Naive thymus-derived CD8-positive, alpha-beta T cell (primary cell): Measurements from ENCODE around the gene ANXA2. TPM values are rescaled to one million over a fixed set of nuclear protein-coding genes. Genes with fewer than 3 reads are reported as not detected.
A peak's percentile ranks its signal among the peaks of the same experiment; 100 is the strongest.
"Not testable (repeated sequence)": the region's sequence is repeated elsewhere in the genome, so short reads cannot be mapped to it uniquely, and the experiment has no call there.

Source experiments
- ATAC-seq, 2 donors: fragments of 150-1000 bp; cut with Tn5 transposase in 1 of 2; sonication (Bioruptor Pico), chemical (Tn5 transposase) in 1 of 2; 1 replicate in 1 of 2; 2 replicates in 1 of 2; pipeline ENCODE4 v1.10.0; 2021; ENCODE audit warnings: mild to moderate bottlenecking in 2 of 2, moderate library complexity in 2 of 2
- POLR2A ChIA-PET: fragments of 350-600 bp; sonication (Branson Sonifier 250); formaldehyde crosslinking; loops from one replicate; lab custom pipeline; 2021; ENCODE audit warnings: antibody characterized with exemption; lab: Charles Lee
- DNase-seq, 10 donors: peaks; one replicate each; pipeline versions ENCODE4 v3.0.0 to v3.0.0-alpha.2; 2020 to 2022
- H3K27ac Mint-ChIP-seq, 10 donors: one replicate each; pipeline ENCODE4 v1.8.0; 2020 to 2022; ENCODE audit warnings: mild to moderate bottlenecking in 10 of 10, mixed read lengths in 10 of 10, moderate library complexity in 4 of 10, inconsistent platforms in 1 of 10
- H3K27me3 Mint-ChIP-seq, 5 donors: one replicate each; pipeline ENCODE4 v1.8.0; 2021 to 2022; ENCODE audit warnings: mixed read lengths in 5 of 5
- H3K36me3 Mint-ChIP-seq, 3 donors: one replicate each; pipeline ENCODE4 v1.8.0; 2020 to 2022; ENCODE audit warnings: mixed read lengths in 3 of 3, mild to moderate bottlenecking in 2 of 3, inconsistent platforms in 1 of 3
- H3K4me1 Mint-ChIP-seq, 4 donors: one replicate each; pipeline ENCODE4 v1.8.0; 2021 to 2022; ENCODE audit warnings: mixed read lengths in 4 of 4
- H3K4me3 Mint-ChIP-seq, 10 donors: one replicate each; pipeline ENCODE4 v1.8.0; 2020 to 2022; ENCODE audit warnings: mild to moderate bottlenecking in 10 of 10, mixed read lengths in 10 of 10, moderate library complexity in 6 of 10, inconsistent platforms in 1 of 10
- H3K9me3 Mint-ChIP-seq, 9 donors: one replicate each; pipeline ENCODE4 v1.8.0; 2020 to 2022; ENCODE audit warnings: mixed read lengths in 9 of 9, mild to moderate bottlenecking in 3 of 9, inconsistent platforms in 1 of 9, moderate library complexity in 1 of 9
- polyA plus RNA-seq, 3 donors: library from polyadenylated mRNA; unstranded; fragments of 300-500 nt; fragmentation: Illumina TruSeq; gene quantifications; one replicate each; pipeline ENCODE4 v1.2.3, GENCODE V29; 2021
- total RNA-seq, 8 experiments: library from RNA in 2 of 8; stranded (reverse) in 2 of 8; gene quantifications; one replicate each; pipeline ENCODE4 v1.2.3 and lab custom pipeline; 2021 to 2026

The ANXA2 gene
- total and polyA plus RNA-seq, 5 experiments from 2014 or later = 12.2 to 159 (median 19.8) TPM

DNA sequence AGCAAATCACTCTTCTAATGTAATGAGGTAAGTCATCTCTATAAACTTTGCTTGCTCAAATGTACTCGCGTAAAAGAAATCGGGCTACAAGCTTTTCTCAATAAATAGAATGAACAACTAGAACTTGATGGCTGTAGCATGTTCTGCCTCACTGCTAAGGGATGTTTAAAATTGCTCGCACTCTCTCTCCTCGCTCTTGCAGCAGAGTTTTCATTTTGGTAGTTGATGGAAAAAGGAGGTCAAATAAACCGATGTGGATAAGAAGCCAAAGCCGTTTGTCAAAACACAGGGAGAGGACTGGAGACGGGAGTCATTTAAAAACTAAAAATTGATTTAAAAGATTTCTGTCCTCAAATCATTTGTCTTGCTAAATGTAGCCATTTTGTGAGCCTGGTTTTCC lies 53.3 kb downstream of the ANXA2 start:
- peaks cover 0 to 3% (median 0%) of the 10 kb centered on the region in 4 donors for H3K4me1 Mint-ChIP-seq
- DNase-seq (no peak), ATAC-seq (no peak)
- H3K9me3 Mint-ChIP-seq = no peaks in the 10 kb centered on the region
- POLR2A ChIA-PET = no interaction called here
- peaks cover 0 to 11% (median 4%) of the 10 kb centered on the region in 3 donors for H3K36me3 Mint-ChIP-seq
- no peak overlapping the region for H3K4me3 Mint-ChIP-seq
- H3K27me3 Mint-ChIP-seq = peaks cover 0 to 27% (median 8%) of the 10 kb centered on the region in 5 donors
- H3K27ac Mint-ChIP-seq = no peak overlapping the region

GRCh38 chr15:60343221-60343970 lies 54.4 kb downstream of the ANXA2 start:
- no peak overlapping the region for H3K4me3 Mint-ChIP-seq
- no peaks in the 10 kb centered on the region for H3K9me3 Mint-ChIP-seq
- H3K4me1 Mint-ChIP-seq = peaks cover 0 to 2% (median 0%) of the 10 kb centered on the region in 4 donors
- no peak for DNase-seq
- POLR2A ChIA-PET = no interaction called here
- peaks cover 0 to 33% (median 8%) of the 10 kb centered on the region in 5 donors for H3K27me3 Mint-ChIP-seq
- peaks cover 0 to 8% (median 4%) of the 10 kb centered on the region in 3 donors for H3K36me3 Mint-ChIP-seq
- H3K27ac Mint-ChIP-seq = peak overlapping the region in 1 of 10 donors; percentile 6
- ATAC-seq = no peak

DNA sequence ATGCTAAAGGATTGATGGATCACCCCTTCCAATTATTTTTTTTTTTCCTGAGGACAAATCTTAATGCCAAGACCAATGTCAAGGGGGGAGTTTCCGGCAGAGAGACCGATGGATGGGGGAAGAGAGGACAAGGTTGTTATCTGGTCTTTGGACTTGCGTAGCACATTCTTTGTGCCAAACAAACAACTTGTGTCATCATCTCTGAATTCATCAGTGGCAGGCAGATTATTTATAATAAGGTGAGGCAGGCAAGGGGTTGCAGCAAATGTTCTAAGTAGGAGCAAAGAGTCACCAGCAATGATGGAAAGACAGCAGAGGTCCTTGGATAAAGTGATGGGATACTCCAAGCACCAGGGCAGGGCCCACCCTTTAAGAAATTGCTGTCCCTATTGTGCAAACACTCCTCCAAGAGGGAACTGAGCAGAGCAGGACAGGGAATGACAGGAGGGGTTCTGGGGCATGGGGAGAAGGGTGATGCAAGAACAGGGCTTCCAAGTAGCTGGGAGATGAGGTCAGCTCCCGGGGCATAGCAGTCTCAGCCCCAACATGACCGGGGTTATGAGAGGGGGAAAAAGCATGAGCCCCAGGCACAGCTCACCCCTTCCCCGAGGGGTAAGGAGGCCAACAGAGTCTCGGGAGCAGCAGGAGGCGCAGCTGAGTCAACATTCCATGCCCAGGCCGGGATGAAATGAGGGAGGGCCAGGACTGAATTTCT lies 57.4 kb downstream of the ANXA2 start:
- ATAC-seq (no peak), DNase-seq (no peak)
- Mint-ChIP-seq H3K9me3 (peaks cover 0 to 1% (median 0%) of the 10 kb centered on the region in 9 donors), H3K4me1 (peaks cover 0 to 2% (median 0%) of the 10 kb centered on the region in 4 donors), H3K36me3 (no peaks in the 10 kb centered on the region), H3K27ac (no peak overlapping the region), H3K27me3 (peaks cover 0 to 37% (median 8%) of the 10 kb centered on the region in 5 donors), H3K4me3 (no peak overlapping the region)
- POLR2A ChIA-PET = no interaction called here

GRCh38 chr15:60339236-60339635 lies 58.5 kb downstream of the ANXA2 start:
- POLR2A ChIA-PET = no interaction called here
- Mint-ChIP-seq H3K36me3 (no peaks in the 10 kb centered on the region), H3K9me3 (peaks cover 0 to 1% (median 0%) of the 10 kb centered on the region in 9 donors), H3K4me3 (no peak overlapping the region), H3K27ac (no peak overlapping the region), H3K27me3 (peaks cover 0 to 42% (median 10%) of the 10 kb centered on the region in 5 donors), H3K4me1 (peaks cover 0 to 2% (median 0%) of the 10 kb centered on the region in 4 donors)
- ATAC-seq (no peak), DNase-seq (no peak)

DNA sequence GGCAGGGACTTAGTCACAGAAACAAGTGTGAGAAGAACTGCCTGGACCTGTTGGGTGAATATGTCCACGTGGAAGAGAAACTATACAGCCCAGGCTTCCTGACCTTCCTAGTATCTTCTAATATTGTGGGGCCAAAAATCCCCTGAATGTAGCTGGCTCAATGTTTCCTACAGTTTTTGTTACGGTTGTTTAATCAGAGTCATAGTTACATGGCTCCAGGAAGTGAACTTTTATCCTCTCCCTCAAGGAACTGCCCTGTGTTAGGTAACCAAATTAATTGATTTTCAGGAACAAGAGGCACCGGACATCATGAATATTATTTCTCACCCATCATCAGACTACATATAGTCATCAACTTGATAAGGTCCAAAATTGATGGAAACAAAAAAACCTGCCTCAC lies 59.0 kb downstream of the ANXA2 start:
- DNase-seq (no peak), ATAC-seq (no peak)
- Mint-ChIP-seq H3K4me1 (peaks cover 0 to 2% (median 0%) of the 10 kb centered on the region in 4 donors), H3K4me3 (no peak overlapping the region), H3K27ac (no peak overlapping the region), H3K27me3 (peaks cover 0 to 47% (median 11%) of the 10 kb centered on the region in 5 donors), H3K9me3 (peaks cover 0 to 1% (median 0%) of the 10 kb centered on the region in 9 donors), H3K36me3 (no peaks in the 10 kb centered on the region)
- POLR2A ChIA-PET = no interaction called here

DNA sequence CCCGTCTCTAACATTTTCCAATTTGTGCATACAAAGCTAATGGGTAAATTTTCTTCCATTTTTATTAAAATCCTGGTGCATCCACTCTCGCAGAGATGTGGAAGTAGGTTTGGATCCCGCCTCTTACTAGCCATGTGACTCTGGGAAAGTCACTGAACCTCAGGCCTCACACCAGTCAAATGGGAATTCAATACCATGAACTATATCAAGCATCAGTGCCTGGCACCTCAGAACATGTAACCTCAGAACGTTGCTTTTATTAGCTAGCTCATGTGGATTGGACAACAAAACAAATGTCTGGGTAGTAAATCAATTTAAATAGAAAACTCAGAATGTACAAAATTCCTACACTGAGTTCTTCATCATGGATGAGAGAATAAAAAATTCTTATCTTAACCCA lies 60.7 kb downstream of the ANXA2 start:
- POLR2A ChIA-PET = no interaction called here
- no peaks in the 10 kb centered on the region for H3K36me3 Mint-ChIP-seq

GRCh38 chr15:60335296-60335695 lies 62.5 kb downstream of the ANXA2 start:
- H3K27ac Mint-ChIP-seq, H3K4me1 Mint-ChIP-seq, POLR2A ChIA-PET, H3K4me3 Mint-ChIP-seq, H3K9me3 Mint-ChIP-seq, H3K36me3 Mint-ChIP-seq, ATAC-seq, DNase-seq: not testable (repeated sequence)
- H3K27me3 Mint-ChIP-seq = peaks cover 9 to 49% (median 21%) of the 10 kb centered on the region in 5 donors

More for the DNA sequence above, 60.7 kb downstream of the ANXA2 start:
- DNase-seq = no peak
- Mint-ChIP-seq H3K27me3 (peaks cover 6 to 53% (median 16%) of the 10 kb centered on the region in 5 donors), H3K4me3 (no peak overlapping the region), H3K27ac (no peak overlapping the region), H3K4me1 (no peaks in the 10 kb centered on the region), H3K9me3 (peaks cover 0 to 1% (median 0%) of the 10 kb centered on the region in 9 donors)
- ATAC-seq = no peak

DNA sequence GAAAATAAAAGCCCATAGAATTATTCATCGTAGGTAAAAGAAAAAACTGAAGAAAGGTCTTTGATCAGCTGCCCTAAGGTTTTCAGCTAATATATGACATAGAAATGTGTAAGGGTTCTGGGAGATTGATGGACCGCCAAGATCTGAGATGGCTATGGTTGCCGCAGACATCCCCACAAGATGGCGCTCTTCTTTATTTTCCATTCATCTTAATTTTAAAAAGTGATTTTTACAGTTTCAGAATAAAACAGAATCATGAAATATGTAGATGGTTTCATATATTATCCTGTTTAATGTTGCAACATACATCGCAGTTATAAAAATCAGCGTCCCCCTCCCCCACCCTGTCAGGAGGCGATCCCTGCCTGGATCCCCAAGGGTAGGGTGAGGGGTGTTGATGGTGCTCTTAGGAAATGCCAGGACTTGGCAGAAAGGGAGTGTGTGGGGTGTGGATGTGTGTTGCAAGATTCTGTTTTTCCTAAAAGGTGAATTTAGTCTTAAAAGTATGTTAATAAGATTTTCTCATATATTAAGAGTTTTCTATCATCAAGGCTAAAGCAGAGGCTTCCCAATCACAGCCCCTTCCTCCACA lies 68.8 kb downstream of the ANXA2 start:
- DNase-seq (peak in 2 of 10 donors; percentile 9 to 19), ATAC-seq (no peak)
- H3K36me3 Mint-ChIP-seq = no peaks in the 10 kb centered on the region
- no peak overlapping the region for H3K4me3 Mint-ChIP-seq
- H3K9me3 Mint-ChIP-seq = no peaks in the 10 kb centered on the region
- POLR2A ChIA-PET = no interaction called here
- H3K4me1 Mint-ChIP-seq = peaks cover 0 to 7% (median 3%) of the 10 kb centered on the region in 4 donors
- H3K27ac Mint-ChIP-seq = no peak overlapping the region
- peaks cover 22 to 47% (median 33%) of the 10 kb centered on the region in 5 donors for H3K27me3 Mint-ChIP-seq

DNA sequence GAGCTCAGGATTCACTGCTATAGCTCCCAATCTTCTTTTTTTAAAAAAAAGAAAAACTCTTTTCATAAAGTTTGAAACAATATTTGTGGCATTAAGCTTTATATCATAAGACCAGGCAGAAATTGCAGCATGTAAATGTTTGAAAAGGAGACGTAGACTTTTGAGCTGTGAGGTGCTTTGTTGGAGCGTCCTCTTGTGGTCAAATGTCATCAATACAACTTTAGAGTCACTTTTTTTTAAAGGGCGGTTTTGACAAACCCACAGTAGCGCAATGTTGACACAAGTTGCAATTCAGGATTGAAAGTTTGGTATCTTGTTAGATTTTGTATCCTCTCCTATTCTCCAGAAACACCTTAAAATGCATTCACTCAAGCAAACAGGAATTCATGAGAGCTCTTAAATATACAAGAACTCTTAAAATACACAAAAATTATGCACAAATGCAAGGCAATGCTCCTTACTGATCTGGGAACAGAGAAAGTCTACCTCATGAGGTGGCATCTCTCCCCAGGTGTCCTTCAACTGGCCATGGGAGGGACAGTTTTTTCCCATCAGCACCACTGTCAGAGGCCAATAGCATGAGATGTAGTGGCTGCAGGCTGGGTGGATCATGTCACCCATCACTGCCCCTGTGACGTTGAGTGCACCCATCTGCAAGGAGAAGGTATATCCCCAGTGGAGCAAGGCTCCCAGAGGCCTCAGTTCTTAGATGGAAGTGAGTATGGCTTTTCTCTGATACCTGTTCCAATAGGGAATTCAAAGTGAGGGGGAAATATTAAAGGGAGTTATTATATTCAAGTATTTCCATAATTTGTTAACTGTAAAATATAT lies 70.7 kb downstream of the ANXA2 start:
- H3K27ac Mint-ChIP-seq = no peak overlapping the region
- POLR2A ChIA-PET = interaction anchor here (0.6 kb wide), 1 partner anchor 557 kb away, joined by 5 read pairs; no protein-coding TSS in a partner anchor
- no peaks in the 10 kb centered on the region for H3K9me3 Mint-ChIP-seq
- H3K36me3 Mint-ChIP-seq = no peaks in the 10 kb centered on the region
- H3K4me3 Mint-ChIP-seq = no peak overlapping the region
- DNase-seq = peak in 8 of 10 donors; percentile 6 to 64 (median 30)
- peaks cover 0 to 7% (median 3%) of the 10 kb centered on the region in 4 donors for H3K4me1 Mint-ChIP-seq
- peak in 1 of 2 donors; percentile 58 for ATAC-seq
- H3K27me3 Mint-ChIP-seq = peaks cover 16 to 44% (median 27%) of the 10 kb centered on the region in 5 donors

DNA sequence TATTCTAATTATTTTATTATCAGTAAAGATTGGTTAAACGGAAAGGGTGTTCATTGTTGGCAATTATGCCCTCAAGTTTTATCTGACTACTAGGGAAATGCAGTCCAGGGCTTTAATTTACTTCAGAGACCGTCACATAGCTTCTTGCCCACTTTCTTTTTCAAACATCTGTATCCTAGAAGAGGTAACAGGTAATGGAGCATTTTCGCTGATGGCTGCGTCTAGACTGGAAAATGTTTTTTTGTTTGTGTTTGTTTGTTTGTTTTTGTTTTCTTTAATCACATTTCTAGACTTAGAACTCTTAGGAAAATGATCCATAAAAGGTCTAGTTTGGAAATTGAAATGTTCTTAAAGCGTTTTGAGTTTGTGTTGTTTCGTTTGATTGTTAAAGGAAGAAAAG lies 71.4 kb downstream of the ANXA2 start:
- POLR2A ChIA-PET = no interaction called here
- H3K27ac Mint-ChIP-seq = no peak overlapping the region
- no peaks in the 10 kb centered on the region for H3K36me3 Mint-ChIP-seq
- no peak overlapping the region for H3K4me3 Mint-ChIP-seq
- peaks cover 0 to 7% (median 3%) of the 10 kb centered on the region in 4 donors for H3K4me1 Mint-ChIP-seq
- peaks cover 15 to 37% (median 24%) of the 10 kb centered on the region in 5 donors for H3K27me3 Mint-ChIP-seq
- no peaks in the 10 kb centered on the region for H3K9me3 Mint-ChIP-seq
- no peak for DNase-seq
- no peak for ATAC-seq

DNA sequence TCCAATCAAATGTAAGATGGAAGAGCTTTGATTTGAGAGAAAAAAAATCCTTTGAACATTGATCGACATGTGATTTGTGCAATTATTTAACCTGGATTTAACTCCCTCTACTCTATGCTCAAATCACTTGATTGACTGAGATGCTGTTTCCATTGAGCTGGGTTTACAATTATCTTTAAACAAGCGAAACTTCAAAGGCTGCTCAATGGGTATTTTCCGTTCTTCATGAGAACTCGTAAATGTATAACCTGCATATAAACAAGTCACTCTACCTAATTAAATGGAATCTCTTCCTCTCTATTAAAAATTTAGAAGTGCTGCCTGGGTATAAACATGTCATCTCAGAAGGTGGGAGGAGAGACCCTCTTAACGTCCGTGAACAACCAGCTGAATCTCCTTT lies 71.9 kb downstream of the ANXA2 start:
- no peaks in the 10 kb centered on the region for H3K36me3 Mint-ChIP-seq
- ATAC-seq (no peak), DNase-seq (no peak)
- peaks cover 0 to 7% (median 3%) of the 10 kb centered on the region in 4 donors for H3K4me1 Mint-ChIP-seq
- POLR2A ChIA-PET = no interaction called here
- peaks cover 14 to 34% (median 24%) of the 10 kb centered on the region in 5 donors for H3K27me3 Mint-ChIP-seq
- H3K27ac Mint-ChIP-seq = no peak overlapping the region
- H3K4me3 Mint-ChIP-seq = no peak overlapping the region
- H3K9me3 Mint-ChIP-seq = no peaks in the 10 kb centered on the region
